ENCODE data around the gene ITGB3.
A peak's percentile ranks its signal among the peaks of the same experiment; 100 is the strongest.
"Not testable (repeated sequence)": the region's sequence is repeated elsewhere in the genome, so short reads cannot be mapped to it uniquely, and the experiment has no call there.

ITGB3 gene

GRCh38 chr17:47253541-47254402 lies at the start of gene ITGB3:
Gene ITGB3, plus strand, starts transcription at chr17:47253827. Its CDS starts 35 bp downstream, at chr17:47253862.
- DNase-seq, result peak; percentile 45

- DNase-seq, result no peak
Measured at GRCh38 chr17:47203984-47204721, 49.5 kb upstream of the ITGB3 start.

- DNase-seq, result peak; percentile 90
Measured at GRCh38 chr17:47204722-47205418, 48.8 kb upstream of the ITGB3 start.

- DNase-seq, result peak; percentile 95
Measured at GRCh38 chr17:47205419-47205963, 48.1 kb upstream of the ITGB3 start.

- DNase-seq, result no peak
Measured at GRCh38 chr17:47207143-47208067, 46.2 kb upstream of the ITGB3 start.

DNA sequence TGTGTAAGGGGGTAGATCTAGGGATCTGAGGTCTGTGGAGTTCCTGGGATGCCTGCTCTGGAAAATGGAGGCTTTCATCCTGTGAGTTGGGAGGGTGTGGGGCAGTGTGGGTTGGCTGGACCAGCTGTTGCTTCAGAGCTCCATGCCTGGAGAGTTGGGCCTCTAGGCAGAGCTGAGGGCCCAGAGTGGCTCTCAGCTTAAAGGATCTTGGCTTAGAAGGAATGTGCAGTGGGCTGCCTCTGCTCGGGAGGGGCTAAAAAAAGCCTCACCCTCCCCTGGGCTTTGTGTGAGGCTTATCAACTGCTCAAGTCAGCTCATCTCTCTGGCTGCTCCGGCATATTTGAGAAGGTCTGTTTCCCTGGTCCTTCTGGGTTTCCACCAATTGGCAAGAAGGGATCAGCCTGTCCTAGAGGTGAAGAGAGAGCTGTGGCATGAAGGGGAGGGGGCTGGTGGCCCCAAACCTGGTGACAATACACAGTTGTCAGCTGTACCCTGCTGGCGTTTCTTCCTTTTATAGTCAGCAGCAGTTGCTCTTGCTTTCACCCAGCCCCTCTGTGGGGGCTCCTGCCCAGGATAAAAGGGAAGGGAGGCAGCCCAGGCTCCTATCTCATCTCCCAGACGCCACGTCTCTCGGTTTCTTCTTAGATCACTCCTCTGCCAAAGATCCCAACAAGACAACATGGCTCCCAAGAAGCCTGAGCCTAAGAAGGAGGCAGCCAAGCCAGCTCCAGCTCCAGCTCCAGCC lies 44.7 kb upstream of the ITGB3 start, which contains the start of gene MYL4:
TSS of gene MYL4 (plus strand) at position 605 of the 745 bp plus-strand sequence. CDS start at position 680, 75 bp downstream.
- DNase-seq, result no peak

DNA sequence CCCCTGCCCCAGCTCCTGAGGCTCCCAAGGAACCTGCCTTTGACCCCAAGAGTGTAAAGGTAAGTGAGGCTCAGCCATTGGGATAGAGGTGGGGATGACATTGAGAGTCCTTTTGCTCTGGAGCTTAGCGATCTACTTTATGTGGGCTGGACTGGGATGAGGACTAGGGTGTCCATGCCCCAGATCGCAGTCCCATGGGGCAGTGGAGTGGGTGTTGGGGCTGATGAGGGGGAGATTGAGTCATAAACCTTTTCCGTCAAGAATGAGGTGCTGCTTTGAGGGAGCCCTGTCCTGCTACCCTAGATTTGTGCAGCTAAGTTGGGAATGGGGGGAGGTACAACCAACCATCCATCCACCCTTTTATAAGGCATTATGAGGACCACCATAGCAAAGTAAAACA lies 44.1 kb upstream of the ITGB3 start:
- no peak for DNase-seq

GRCh38 chr17:47210105-47210504 lies 43.5 kb upstream of the ITGB3 start:
- no peak for DNase-seq

- no peak for DNase-seq
Measured at GRCh38 chr17:47210779-47211178, 42.8 kb upstream of the ITGB3 start.

GRCh38 chr17:47212458-47212857 lies 41.2 kb upstream of the ITGB3 start:
- DNase-seq, result no peak

GRCh38 chr17:47213540-47213939 lies 40.1 kb upstream of the ITGB3 start:
- no peak for DNase-seq

- no peak for DNase-seq
Measured at GRCh38 chr17:47214931-47215330, 38.7 kb upstream of the ITGB3 start.

DNA sequence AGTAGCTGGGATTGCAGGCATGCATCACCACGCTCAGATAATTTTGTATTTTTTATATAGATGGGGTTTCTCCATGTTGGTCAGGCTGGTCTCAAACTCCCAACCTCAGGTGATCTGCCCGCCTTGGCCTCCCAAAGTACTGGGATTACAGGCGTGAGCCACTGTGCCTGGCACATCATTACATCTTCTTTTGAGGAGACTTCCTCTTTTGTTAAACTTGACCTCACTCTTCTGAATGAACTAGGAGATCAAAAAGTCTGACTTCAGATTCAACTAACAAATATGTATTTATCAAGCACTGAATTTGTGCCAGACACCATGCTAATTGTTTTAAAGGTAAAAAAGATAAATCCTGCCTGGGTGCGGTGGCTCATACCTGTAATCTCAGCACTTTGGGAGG lies 36.8 kb upstream of the ITGB3 start:
- not testable (repeated sequence) for DNase-seq

DNA sequence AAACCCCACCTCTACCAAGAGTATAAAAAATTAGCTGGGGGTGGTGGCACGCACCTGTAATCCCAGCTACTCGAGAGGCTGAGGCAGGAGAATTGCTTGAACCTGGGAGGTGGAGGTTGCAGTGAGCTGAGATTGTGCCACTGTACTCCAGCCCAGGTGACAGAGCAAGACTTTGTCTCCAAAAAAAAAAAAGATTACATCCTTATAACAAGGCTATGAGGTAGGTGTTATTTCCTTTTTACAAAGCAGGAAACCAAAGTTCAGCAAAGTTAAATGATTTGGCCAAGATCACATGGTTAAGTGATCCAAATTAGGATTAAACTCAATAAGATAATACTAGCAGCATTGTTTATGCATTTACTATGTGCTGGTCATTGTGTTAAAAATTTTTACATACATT lies 36.3 kb upstream of the ITGB3 start:
- not testable (repeated sequence) for DNase-seq

GRCh38 chr17:47218896-47219430 lies 34.7 kb upstream of the ITGB3 start:
- DNase-seq, result no peak

DNA sequence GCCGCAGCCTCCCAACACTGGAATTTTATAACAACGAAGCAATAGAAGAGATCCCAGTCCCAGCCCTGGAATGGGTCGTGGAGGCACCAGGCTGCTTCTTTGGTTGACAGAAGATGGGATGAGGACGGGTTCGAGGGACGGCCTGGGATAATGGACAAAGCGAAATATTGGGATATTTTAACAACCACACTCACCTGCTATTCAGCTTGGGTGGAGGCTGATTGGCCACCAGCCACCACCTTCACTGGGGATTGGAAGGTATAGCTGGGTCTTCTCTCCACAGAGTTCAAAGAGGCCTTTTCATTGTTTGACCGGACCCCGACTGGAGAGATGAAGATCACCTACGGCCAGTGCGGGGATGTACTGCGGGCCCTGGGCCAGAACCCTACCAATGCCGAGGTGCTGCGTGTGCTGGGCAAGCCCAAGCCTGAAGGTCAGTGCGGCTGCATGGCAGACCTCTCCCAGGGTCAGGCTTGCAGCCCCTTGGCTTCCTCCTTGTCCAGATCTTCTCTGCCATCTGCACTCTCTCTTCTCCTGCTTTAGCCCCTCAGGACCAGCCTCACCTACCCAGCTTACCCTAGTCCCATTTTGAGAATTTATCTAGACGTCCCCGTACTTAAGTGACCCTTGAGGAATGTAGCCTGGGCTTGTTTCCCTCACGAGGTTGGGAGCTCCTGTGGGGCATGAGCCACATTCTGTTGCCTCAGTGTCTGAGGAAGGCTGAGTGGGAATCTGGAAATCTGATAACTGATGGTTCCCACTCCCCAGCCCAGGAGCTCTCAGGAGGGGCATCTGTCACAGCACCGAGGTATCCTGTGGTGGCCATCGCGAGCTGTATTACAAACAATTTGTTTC lies 33.8 kb upstream of the ITGB3 start:
- no peak for DNase-seq

GRCh38 chr17:47220531-47220999 lies 33.1 kb upstream of the ITGB3 start:
- no peak for DNase-seq

DNA sequence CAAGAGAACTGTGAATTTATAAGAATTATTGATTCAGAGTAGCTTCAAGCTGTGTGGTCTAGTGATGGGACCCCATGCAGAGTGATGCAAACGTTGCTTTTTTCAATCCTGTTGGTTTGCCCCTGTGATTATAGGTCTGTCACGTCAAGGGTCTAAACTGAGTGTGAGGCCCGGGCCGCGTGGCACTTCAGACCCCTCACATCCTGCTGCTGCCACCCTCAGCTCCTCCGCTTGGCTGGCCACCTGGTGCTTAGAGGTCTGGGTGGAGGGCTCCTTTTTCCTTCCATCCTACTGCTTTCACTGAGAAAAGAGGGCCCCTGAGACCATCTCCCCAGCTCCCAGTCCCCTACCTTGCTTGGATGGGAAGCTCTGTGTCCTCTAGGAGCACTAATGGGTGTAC lies 32.5 kb upstream of the ITGB3 start:
- no peak for DNase-seq

GRCh38 chr17:47222047-47222446 lies 31.6 kb upstream of the ITGB3 start:
- DNase-seq, result no peak

GRCh38 chr17:47223007-47223406 lies 30.6 kb upstream of the ITGB3 start:
- DNase-seq, result no peak
